SU-DHL-6 (cell line): ENCODE data around the gene PIP4K2B.

Experiments
- H2AFZ ChIP-seq: fragments of 200-600 bp; sonication (generic); 2 replicates; pipeline ENCODE4 v1.6.1; 2014; ENCODE audit warnings: low read depth, mild to moderate bottlenecking, moderate library complexity, mixed read lengths, antibody characterized with exemption, low read length; ENCODE audit not compliant: severe bottlenecking
- H3F3A ChIP-seq: fragments of 200-600 bp; shearing (Covaris generic); 2 replicates; pipeline ENCODE4 v1.6.0; 2016; ENCODE audit warnings: antibody characterized with exemption, mild to moderate bottlenecking; ENCODE audit not compliant: insufficient read depth
- H3K27ac ChIP-seq: fragments of 200-600 bp; sonication (generic); 2 replicates; pipeline ENCODE4 v1.5.1; 2016; ENCODE audit warnings: low read depth, mild to moderate bottlenecking, low read length, moderate library complexity, mixed read lengths
- H3K27me3 ChIP-seq: fragments of 200-600 bp; sonication (generic), shearing (Covaris generic); 2 replicates; pipeline ENCODE4 v1.6.0; 2014; ENCODE audit warnings: mild to moderate bottlenecking, low read length
- H3K36me3 ChIP-seq: fragments of 200-600 bp; sonication (generic); 2 replicates; pipeline ENCODE4 v1.6.1; 2014; ENCODE audit warnings: mild to moderate bottlenecking, low read length, mixed read lengths
- H3K4me2 ChIP-seq: fragments of 300-600, 200-600 bp; shearing (Covaris generic), sonication (generic); 2 replicates; pipeline ENCODE4 v1.6.0; 2014; ENCODE audit warnings: low read length, low read depth, mild to moderate bottlenecking; ENCODE audit not compliant: poor library complexity, severe bottlenecking
- H3K4me3 ChIP-seq: fragments of 200-600 bp; sonication (generic); 2 replicates; pipeline ENCODE4 v1.5.1; 2014; ENCODE audit warnings: antibody characterized with exemption, low read length, mild to moderate bottlenecking, mixed read lengths; ENCODE audit not compliant: insufficient read depth, poor library complexity, severe bottlenecking
- H3K79me2 ChIP-seq: fragments of 200-600 bp; sonication (generic); 2 replicates; pipeline ENCODE4 v1.6.1; 2014; ENCODE audit warnings: mild to moderate bottlenecking, low read length, moderate library complexity; ENCODE audit not compliant: insufficient read depth
- H3K9ac ChIP-seq: fragments of 200-600 bp; sonication (generic); 2 replicates; pipeline ENCODE4 v1.7.0; 2014; ENCODE audit warnings: mild to moderate bottlenecking, low read length
- H3K9me2 ChIP-seq: fragments of 200-600 bp; sonication (generic); replicated peaks from 2 replicates; pipeline ENCODE4 v1.6.1; 2014; ENCODE audit warnings: low read length; ENCODE audit not compliant: insufficient read depth
- H3K9me3 ChIP-seq: fragments of 200-600 bp; sonication (generic); 2 replicates; pipeline ENCODE4 v1.6.1; 2014; ENCODE audit warnings: low read length, mixed read lengths; ENCODE audit not compliant: insufficient read depth
- H4K20me1 ChIP-seq: fragments of 200-600 bp; sonication (generic); 2 replicates; pipeline ENCODE4 v1.6.1; 2014; ENCODE audit warnings: low read depth, mild to moderate bottlenecking, antibody characterized with exemption, low read length, moderate library complexity, mixed read lengths
- CTCF ChIP-seq: fragments of 200-600 bp; sonication (generic); IDR thresholded peaks from one replicate; pipeline ENCODE4 v1.5.1; 2017; ENCODE audit warnings: antibody characterized with exemption, mild to moderate bottlenecking, low read length, moderate library complexity; ENCODE audit not compliant: insufficient read depth, poor library complexity, severe bottlenecking
- EZH2phosphoT487 ChIP-seq: fragments of 200-600 bp; sonication (generic), shearing (Covaris generic); conservative IDR thresholded peaks from 2 replicates; pipeline ENCODE4 v1.6.1; 2018; ENCODE audit warnings: mild to moderate bottlenecking, antibody characterized with exemption, low read length, moderate library complexity, mixed read lengths

Gene PIP4K2B

GRCh38 chr17:38739305-38739704 lies 60.1 kb downstream of the PIP4K2B start:
- Histone ChIP-seq H3K79me2 (no peaks in the 10 kb centered on the region), H3K27ac (no peak overlapping the region), H3K9me3 (no peaks in the 10 kb centered on the region), H2AFZ (no peak overlapping the region), H3K9me2 (no peaks in the 10 kb centered on the region), H3F3A (peaks cover 7% of the 10 kb centered on the region; the same call in 1 of the 2 replicates), H3K4me2 (no peak overlapping the region), H3K4me3 (no peak overlapping the region), H4K20me1 (no peaks in the 10 kb centered on the region), H3K27me3 (no peaks in the 10 kb centered on the region), H3K9ac (no peak overlapping the region), H3K36me3 (no peaks in the 10 kb centered on the region)
- TF ChIP-seq EZH2phosphoT487, result no peak
- no peak for TF ChIP-seq CTCF

GRCh38 chr17:38738686-38739085 lies 60.7 kb downstream of the PIP4K2B start:
- Histone ChIP-seq H3K36me3 (no peaks in the 10 kb centered on the region), H3K9me2 (no peaks in the 10 kb centered on the region), H4K20me1 (no peaks in the 10 kb centered on the region), H2AFZ (no peak overlapping the region), H3K9me3 (no peaks in the 10 kb centered on the region), H3K27ac (no peak overlapping the region), H3K4me3 (no peak overlapping the region), H3K79me2 (no peaks in the 10 kb centered on the region), H3K27me3 (no peaks in the 10 kb centered on the region), H3K4me2 (no peak overlapping the region), H3K9ac (no peak overlapping the region), H3F3A (peaks cover 11% of the 10 kb centered on the region; the same call in 1 of the 2 replicates)
- TF ChIP-seq CTCF (no peak), EZH2phosphoT487 (no peak)

GRCh38 chr17:38738007-38738662 lies 61.2 kb downstream of the PIP4K2B start:
- Histone ChIP-seq H3K79me2 (no peaks in the 10 kb centered on the region), H3K27ac (no peak overlapping the region), H3K4me2 (no peak overlapping the region), H2AFZ (no peak overlapping the region), H3K4me3 (no peak overlapping the region), H3K9ac (no peak overlapping the region), H3K36me3 (no peaks in the 10 kb centered on the region), H3F3A (peaks cover 11% of the 10 kb centered on the region; the same call in 1 of the 2 replicates), H3K27me3 (no peaks in the 10 kb centered on the region), H3K9me3 (no peaks in the 10 kb centered on the region), H3K9me2 (no peaks in the 10 kb centered on the region), H4K20me1 (no peaks in the 10 kb centered on the region)
- TF ChIP-seq CTCF (no peak), EZH2phosphoT487 (no peak)
